ENCODE measurements around the gene MLC1.

The MLC1 gene

DNA sequence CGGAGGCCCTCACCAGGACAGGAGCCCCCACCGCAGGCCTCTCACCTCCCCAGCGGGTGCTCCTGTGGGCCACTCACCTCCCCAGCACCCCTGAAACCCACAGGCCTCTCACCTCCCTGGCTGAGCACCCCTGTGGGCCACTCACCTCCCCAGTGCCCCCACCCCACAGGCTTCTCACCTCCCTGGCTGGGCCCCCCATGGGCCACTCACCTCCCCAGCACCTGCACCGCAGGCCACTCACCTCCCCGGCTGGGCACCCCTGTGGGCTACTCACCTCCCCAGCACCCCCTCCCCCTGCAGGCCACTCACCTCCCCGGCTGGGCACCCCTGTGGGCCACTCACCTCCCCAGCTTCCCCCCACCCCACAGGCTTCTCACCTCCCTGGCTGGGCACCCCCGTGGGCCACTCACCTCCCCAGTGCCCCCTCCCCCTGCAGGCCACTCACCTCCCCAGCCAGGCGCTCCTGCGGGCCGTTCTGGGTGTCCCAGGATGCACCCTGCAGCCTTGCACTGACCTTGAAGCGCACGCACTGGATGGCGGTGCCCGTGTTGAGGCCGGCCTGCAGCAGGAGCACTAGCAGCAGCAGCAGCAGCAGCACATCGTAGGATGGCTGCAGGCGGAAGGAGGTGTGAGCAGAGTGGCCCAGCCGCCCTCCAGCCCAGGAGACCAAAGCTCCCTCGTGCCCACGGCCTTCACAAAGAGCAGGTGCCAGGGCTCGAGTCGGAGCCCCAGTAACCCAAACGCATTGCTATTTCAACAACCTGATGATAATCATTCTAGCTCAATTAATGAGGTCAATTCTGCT lies 21.4 kb downstream of the MLC1 start:
- no peak overlapping the region for H3K4me3 ChIP-seq (ENCODE audit: low read length, poor library complexity, severe bottlenecking)
- H3K79me2 ChIP-seq (ENCODE audit: insufficient read depth, low read length) = no peaks in the 10 kb centered on the region
- no peak overlapping the region for H2AFZ ChIP-seq (ENCODE audit: low read length)
- H3K36me3 ChIP-seq (ENCODE audit: insufficient read depth, low read length) = no peaks in the 10 kb centered on the region
- H3K9ac ChIP-seq (ENCODE audit: low read depth, low read length, poor library complexity, severe bottlenecking) = no peak overlapping the region
- H4K20me1 ChIP-seq (ENCODE audit: insufficient read depth, low read length, poor library complexity, severe bottlenecking) = no peaks in the 10 kb centered on the region
- TF ChIP-seq CTCF (conservative IDR thresholded peaks at IDR 0.05; ENCODE audit: low read length) (no peak), EZH2phosphoT487 (IDR thresholded peaks at IDR 0.05; ENCODE audit: borderline replicate concordance) (no peak)
- no peaks in the 10 kb centered on the region for H3K27me3 ChIP-seq (ENCODE audit: insufficient read depth, low read length, poor library complexity, severe bottlenecking)
- no peaks in the 10 kb centered on the region for H3K4me1 ChIP-seq (ENCODE audit: insufficient read depth, low read length, poor library complexity, severe bottlenecking)
- H3F3A ChIP-seq (ENCODE audit: low read depth) = no peaks in the 10 kb centered on the region
- H3K4me2 ChIP-seq (ENCODE audit: low read depth, low read length, poor library complexity, severe bottlenecking) = no peak overlapping the region
- H3K9me2 ChIP-seq (replicated peaks; ENCODE audit: low read depth, low read length) = no peaks in the 10 kb centered on the region
- no peaks in the 10 kb centered on the region for H3K9me3 ChIP-seq (ENCODE audit: insufficient read depth, low read depth, low read length)

GRCh38 chr22:50062509-50063135 lies 22.6 kb downstream of the MLC1 start:
- Histone ChIP-seq H4K20me1 (ENCODE audit: insufficient read depth, low read length, poor library complexity, severe bottlenecking) (no peaks in the 10 kb centered on the region), H3K9ac (ENCODE audit: low read depth, low read length, poor library complexity, severe bottlenecking) (no peak overlapping the region), H3K36me3 (ENCODE audit: insufficient read depth, low read length) (no peaks in the 10 kb centered on the region), H3K79me2 (ENCODE audit: insufficient read depth, low read length) (no peaks in the 10 kb centered on the region), H2AFZ (ENCODE audit: low read length) (no peak overlapping the region), H3K9me2 (replicated peaks; ENCODE audit: low read depth, low read length) (no peaks in the 10 kb centered on the region), H3K4me1 (ENCODE audit: insufficient read depth, low read length, poor library complexity, severe bottlenecking) (no peaks in the 10 kb centered on the region), H3K4me2 (ENCODE audit: low read depth, low read length, poor library complexity, severe bottlenecking) (no peak overlapping the region), H3K4me3 (ENCODE audit: low read length, poor library complexity, severe bottlenecking) (no peak overlapping the region), H3F3A (ENCODE audit: low read depth) (no peaks in the 10 kb centered on the region), H3K27me3 (ENCODE audit: insufficient read depth, low read length, poor library complexity, severe bottlenecking) (no peaks in the 10 kb centered on the region), H3K9me3 (ENCODE audit: insufficient read depth, low read depth, low read length) (no peaks in the 10 kb centered on the region)
- TF ChIP-seq CTCF (conservative IDR thresholded peaks at IDR 0.05; ENCODE audit: low read length) (no peak), EZH2phosphoT487 (IDR thresholded peaks at IDR 0.05; ENCODE audit: borderline replicate concordance) (no peak)

GRCh38 chr22:50061824-50062355 lies 23.3 kb downstream of the MLC1 start:
- H2AFZ ChIP-seq (ENCODE audit: low read length) = no peak overlapping the region
- no peak overlapping the region for H3K4me3 ChIP-seq (ENCODE audit: low read length, poor library complexity, severe bottlenecking)
- no peaks in the 10 kb centered on the region for H3F3A ChIP-seq (ENCODE audit: low read depth)
- H3K9ac ChIP-seq (ENCODE audit: low read depth, low read length, poor library complexity, severe bottlenecking) = no peak overlapping the region
- no peaks in the 10 kb centered on the region for H3K36me3 ChIP-seq (ENCODE audit: insufficient read depth, low read length)
- H4K20me1 ChIP-seq (ENCODE audit: insufficient read depth, low read length, poor library complexity, severe bottlenecking) = no peaks in the 10 kb centered on the region
- H3K4me1 ChIP-seq (ENCODE audit: insufficient read depth, low read length, poor library complexity, severe bottlenecking) = no peaks in the 10 kb centered on the region
- H3K27me3 ChIP-seq (ENCODE audit: insufficient read depth, low read length, poor library complexity, severe bottlenecking) = no peaks in the 10 kb centered on the region
- TF ChIP-seq EZH2phosphoT487 (IDR thresholded peaks at IDR 0.05; ENCODE audit: borderline replicate concordance) (no peak), CTCF (conservative IDR thresholded peaks at IDR 0.05; ENCODE audit: low read length) (no peak)
- H3K9me3 ChIP-seq (ENCODE audit: insufficient read depth, low read depth, low read length) = no peaks in the 10 kb centered on the region
- no peak overlapping the region for H3K4me2 ChIP-seq (ENCODE audit: low read depth, low read length, poor library complexity, severe bottlenecking)
- H3K79me2 ChIP-seq (ENCODE audit: insufficient read depth, low read length) = no peaks in the 10 kb centered on the region
- H3K9me2 ChIP-seq (replicated peaks; ENCODE audit: low read depth, low read length) = no peaks in the 10 kb centered on the region
